Activated naive CD4-positive, alpha-beta T cell treated with Interleukin-2 at 50 U/mL for 16 hours (primary cell): ENCODE data around the gene HOXC4.
"Not testable (repeated sequence)": the region's sequence is repeated elsewhere in the genome, so short reads cannot be mapped to it uniquely, and the experiment has no call there.

ENCODE experiments used
- DNase-seq: peaks from one replicate; pipeline ENCODE4 v3.0.0-alpha.2; 2020

The HOXC4 gene

GRCh38 chr12:54100588-54100987, 47.0 kb downstream of the HOXC4 start:
- not testable (repeated sequence) for DNase-seq

- DNase-seq = not testable (repeated sequence)
Measured at GRCh38 chr12:54102223-54102622, 48.6 kb downstream of the HOXC4 start.

GRCh38 chr12:54103827-54104226, 50.2 kb downstream of the HOXC4 start:
- not testable (repeated sequence) for DNase-seq
